IPS-NIHi7 (cell line): ENCODE results near the gene PLCB1.
"Not testable (repeated sequence)": the region's sequence is repeated elsewhere in the genome, so short reads cannot be mapped to it uniquely, and the experiment has no call there.

Experiments
- DNase-seq: peaks from one replicate; pipeline ENCODE4 v3.0.0; 2012; ENCODE audit warnings: mixed read lengths; ENCODE audit errors: extremely low spot score

PLCB1 gene

DNA sequence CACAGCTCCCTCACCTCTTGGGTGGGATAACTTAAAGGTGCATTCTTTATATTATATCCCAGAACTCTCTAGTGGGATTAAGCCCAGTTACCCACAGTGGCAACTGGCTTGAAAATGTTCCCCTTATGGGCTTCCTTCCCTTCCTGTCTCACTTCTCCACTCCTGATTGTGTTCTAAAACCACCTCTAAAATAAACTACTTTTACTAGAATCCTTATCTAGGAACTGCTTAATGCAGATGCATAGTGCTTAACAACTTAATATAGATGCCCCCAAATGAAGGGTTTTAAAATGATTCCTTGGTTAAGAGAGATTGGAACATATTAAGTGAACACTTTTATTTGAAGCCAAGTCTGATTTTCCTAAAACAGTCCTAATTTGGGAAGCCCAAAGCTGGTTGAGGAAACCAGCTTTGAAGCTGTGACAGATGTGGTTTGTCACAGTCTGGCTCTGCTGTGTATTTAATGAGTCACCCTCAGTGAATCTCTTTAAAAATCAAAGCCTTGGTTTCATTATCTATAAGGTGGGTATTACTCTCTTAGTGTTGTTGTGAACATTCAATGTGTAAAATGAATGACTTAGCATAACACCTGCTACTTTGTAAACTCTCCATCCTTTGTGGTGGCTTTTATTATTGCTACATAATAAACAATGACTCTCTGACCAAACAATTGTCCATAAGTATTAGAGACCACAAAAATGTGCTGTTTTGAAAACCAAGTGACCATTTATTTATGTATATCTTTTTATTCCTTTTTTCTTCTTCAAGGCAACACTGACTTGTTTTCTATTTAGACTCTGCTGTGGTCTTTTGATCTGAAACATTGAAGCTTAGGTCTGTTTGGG, 24.4 kb downstream of the PLCB1 start:
- DNase-seq: no peak

DNA sequence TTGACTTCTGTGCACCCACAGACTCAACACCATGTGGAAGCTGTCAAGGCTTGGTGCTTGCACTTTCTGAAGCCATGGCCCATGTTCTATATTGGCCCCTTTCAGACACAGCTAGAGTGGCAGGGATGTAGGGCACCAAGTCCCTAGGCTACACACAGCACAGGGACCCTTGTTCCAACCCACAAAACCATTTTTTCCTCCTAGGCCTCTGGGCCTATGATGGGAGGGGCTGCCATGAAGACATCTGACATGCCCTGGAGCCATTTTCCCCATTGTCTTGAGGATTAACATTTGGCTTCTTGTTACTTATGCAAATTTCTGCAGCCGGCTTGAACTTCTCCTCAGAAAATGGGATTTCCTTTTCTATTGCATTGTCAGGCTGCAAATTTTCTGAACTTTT, 27.2 kb downstream of the PLCB1 start:
- DNase-seq: not testable (repeated sequence)

DNA sequence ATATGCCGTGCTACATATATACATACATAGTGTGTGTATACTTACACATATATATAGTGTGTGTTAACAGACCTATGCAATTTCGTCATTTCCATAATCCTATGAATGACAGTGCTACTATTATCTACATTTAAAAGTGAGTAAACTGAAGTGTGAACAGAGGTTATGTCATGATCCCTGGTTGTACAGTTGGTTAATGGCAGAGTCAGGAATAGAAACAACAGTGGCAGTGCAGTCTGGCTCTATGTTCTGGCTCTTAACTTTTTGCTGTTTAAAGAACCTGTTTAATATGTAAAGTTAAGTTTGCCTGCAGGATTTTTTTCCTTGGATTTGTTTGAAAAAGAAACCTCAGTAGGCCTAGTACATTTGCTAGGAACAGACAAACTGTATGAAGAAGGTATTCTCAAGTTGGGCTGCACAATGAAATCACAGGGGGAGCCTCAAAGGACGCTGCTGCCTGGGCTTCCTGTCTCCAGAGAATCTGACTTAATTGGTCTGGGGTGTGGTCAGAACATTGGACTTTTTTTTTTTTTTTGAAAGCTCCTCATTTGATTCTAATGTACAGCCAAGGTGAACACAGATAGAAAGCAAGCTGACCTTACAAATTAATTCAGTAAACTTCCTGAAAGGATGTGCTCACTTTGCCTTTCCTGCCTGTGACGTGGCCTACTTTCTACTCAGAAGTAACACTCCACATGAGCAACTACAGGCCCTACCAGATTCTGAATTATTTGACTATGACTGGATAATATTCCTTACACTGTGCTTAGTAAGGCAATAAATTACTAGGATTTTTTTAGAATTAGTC, 29.4 kb downstream of the PLCB1 start:
- DNase-seq: no peak

DNA sequence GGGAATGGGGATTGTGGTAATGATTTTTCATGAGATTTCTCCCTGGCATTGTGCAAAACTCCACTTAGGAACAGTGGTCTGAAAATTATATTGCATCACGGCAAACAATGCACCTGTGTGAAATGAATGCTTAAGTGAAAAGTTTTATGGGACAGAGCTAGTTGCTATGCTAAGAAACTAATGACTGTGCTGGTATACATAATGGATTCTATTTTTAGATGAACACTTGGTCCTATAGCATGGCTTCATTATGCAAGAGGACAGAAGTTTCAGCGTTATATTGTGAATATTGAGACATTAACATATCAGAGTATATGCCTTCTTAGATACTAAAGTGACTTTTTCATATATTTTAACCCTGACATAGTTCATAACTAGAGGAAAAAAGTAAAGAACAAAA, 30.5 kb downstream of the PLCB1 start:
- DNase-seq: no peak

DNA sequence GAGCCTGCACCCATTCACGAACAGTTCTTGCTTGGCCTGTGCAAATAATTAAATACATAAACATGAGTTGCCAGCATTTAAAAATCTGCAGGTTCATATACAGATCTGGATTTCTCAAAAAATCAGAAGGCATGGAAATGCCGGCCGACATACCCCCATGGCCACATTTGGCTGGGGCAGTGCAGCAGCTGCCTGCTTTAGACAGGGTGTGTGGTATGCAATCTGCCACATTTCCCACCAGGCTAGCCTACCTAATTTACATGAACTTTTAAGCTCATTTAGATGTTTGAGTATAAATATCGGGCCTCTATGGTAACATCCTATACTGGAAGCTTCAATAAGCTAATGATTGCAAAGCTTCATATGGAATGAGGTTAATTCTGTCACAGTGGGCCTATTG, 31.5 kb downstream of the PLCB1 start:
- DNase-seq: no peak

DNA sequence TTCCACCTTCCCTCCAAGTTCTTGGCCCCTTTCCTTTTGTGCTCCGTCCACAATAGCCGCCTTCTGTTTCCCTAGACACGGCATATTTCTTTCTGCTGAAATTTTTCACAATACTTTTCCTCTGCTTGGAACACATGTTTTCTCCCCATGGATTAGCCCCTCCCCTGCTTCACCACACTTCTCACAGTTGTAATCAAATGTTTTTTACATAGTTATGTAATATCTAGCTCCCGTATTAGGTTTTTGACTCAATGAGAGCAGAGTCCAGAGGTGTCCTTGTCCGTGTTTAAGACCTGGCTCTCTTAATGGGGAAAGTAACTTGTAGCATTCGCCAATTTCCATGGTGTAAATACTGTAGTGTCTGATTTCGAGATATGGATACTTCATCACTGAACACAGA, 34.7 kb downstream of the PLCB1 start:
- no peak for DNase-seq

DNA sequence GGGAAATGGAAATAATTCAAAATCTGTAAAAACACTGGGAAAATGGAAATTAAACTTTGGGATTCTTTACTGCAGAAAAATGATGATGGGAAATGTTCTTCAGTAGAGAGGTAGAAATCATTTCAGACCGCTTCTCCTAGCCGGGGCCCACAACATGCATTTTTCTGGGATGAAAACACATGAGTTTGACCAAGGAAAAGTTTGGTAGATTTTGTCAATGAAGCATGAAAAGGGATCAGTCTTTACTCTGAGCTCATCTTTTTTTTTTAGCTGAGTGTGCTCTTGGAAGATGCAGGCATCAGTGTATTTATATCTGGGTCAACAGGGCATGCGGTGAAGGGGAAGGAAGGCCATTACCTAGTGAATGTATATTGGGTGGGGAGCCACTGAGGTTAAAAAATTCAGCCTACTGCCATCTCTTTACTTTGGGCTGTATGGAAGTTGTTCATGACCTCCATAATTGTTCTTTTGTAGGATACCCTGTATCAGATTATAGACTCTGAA, 36.8 kb downstream of the PLCB1 start:
- DNase-seq: no peak

DNA sequence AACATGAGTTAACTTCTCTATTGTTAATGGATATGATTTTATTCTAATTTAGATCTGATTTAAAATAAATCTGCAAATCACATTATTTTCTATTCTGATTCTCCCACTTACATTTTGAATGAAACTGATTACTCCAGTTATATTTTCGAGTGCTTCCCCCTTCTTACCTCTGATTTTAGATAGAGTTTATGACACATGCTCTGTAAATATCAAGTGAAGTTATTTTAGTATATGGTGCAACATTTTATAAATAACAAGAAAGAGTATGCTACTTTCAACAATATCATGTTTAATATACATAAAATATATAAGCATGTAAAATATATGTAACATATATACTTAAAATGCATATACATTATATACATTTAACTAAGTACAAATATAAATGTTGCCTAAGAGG, 38.9 kb downstream of the PLCB1 start:
- no peak for DNase-seq

DNA sequence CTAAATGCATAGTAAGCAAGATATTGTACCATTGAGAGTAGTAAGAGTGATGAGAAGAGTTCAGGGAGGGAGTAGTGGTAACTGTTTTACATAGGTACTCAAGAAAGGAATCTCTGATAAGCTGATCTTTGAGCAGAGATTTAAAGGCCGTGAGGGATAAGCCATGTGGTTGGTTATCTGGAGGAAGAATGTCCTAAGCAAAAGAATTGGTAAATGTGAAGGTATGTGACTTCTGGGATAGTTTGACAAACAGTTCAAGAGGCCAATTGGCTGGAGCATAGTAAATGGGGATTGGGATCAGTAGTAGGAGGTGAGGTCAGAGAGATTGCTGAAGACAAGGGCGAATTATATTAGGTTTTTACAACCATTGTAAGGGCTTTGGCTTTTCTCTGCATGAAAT, 40.1 kb downstream of the PLCB1 start:
- DNase-seq: no peak

DNA sequence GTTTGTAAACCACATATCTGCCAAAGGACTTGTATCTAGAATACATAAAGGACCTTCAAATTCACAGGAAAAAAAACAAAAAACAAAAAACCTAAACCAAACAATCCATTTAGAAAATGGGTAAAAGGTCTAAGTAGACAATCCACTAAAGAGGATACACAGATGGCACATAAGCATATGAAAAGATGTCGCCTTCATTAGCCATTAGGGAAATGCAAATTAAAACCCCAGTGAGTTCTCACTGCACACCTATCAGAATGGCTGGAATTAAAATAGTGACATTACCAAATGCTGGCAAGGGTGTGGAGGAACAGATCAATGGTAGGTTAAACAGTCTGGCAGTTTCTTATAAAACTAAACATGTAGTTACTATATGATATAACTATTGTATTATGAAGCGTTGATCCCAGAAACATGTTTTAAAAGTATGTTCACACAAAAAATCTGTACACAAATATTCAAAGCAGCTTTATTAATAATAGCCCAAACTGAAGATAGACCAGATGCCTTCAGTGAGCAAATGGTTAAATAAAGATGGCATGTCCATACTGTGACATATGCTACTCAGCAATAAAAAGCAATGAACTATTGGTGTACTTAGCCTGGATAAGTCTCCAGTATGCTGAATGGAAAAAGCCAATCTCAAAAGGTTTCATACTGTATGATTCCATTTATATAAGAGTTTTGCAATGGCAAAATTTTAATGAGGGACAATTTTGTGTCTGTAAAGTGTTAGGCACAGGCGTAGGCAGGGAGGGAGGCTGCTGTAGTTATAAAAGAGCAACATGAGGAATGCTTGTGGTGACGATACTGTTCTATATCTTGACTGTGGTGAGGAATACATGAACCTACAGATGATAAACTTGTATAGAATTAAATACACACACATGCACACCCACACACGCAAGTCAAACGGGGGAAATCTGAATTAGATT, 43.9 kb downstream of the PLCB1 start:
- no peak for DNase-seq

DNA sequence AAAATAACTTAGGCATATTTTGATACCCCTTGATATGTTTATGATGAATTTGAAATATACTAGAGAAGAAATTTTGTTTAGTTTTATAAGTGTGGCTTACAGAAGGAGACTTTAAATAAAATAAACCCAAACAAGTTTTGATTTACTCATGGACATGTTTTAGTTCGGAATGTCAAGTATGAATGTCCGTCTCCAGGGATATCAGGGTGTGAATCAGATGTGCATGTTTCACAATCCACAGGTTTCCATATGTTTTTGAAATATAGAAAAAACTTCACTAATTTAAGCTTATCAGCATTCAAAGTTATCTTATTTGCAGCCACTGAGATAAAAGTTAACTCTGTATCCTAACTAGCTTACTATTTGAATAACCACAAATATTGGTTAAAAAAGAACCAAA, 51.5 kb downstream of the PLCB1 start:
- no peak for DNase-seq

DNA sequence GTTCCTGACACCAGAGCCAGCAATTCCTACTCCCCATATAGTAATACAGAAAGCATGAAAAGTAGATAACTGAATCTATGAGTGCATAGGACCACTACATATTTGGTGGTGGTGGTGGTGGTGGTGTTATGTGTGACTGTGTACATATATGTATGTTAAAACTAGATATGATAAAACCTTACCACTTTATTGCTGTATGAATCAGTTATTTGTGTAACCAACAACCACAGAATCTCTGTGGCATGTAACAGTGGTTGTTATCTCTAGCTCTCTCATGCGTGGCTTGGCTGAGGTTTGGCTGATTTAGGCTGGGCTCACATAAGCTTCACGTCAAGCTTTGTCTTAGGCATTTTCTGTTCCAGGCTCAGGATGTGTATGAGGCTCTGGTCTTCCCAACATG, 55.7 kb downstream of the PLCB1 start:
- no peak for DNase-seq

DNA sequence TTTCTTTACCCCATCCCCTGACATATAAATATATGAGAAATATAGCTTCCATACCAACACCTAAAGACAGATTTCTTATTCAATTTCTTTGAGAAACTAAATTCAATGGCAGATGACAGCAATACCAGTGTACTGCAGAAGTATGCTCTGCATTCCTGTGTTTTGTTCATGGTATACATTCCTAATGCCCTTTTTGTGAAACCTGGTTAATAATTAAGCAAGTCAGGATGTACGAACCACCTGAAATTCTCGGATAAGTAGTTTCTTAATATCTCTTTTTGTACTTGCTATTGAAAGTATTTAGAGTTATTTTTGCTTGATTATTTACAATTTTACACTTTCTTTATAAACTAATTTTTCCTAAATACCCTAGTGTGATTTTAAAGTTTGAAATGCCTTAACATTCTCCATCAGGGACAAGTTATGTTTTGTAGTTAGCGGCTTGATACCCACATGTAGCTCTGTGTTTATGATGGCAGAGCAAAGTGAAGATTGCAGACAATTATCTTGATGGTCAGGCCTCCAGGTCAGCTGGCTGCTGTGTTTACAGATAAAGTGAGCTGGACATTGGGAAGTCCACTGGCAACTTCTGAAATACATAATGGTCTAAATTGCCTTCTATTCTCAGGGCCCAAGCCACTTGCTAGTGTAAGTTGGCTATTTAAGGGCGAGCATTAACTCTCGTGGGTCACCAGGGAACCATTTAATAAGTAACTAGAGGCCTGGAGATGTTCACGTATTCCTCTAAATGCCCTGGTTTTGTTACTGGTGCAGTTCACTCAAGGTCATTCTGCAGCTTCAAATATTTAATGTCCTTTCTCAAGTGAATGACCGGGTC, 58.2 kb downstream of the PLCB1 start:
- no peak for DNase-seq

DNA sequence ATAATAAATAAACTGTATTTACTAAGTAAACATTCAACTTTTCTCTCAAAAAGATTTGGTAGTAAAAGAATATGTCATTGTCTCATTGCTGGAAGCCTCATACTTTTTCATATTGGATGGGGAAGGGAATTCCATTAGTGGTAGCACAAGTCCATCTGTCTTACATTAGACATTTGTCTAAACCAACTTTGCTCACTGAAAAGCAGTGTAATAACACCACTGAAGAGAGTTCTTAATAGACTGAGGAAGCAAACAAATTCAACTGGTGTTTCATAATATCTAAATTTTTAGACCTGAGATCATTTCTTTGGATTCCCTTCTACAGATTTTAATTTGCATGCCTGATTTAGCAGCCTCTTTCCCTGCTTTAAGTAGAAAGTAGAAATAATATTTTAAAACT, 62.7 kb downstream of the PLCB1 start:
- DNase-seq: no peak

DNA sequence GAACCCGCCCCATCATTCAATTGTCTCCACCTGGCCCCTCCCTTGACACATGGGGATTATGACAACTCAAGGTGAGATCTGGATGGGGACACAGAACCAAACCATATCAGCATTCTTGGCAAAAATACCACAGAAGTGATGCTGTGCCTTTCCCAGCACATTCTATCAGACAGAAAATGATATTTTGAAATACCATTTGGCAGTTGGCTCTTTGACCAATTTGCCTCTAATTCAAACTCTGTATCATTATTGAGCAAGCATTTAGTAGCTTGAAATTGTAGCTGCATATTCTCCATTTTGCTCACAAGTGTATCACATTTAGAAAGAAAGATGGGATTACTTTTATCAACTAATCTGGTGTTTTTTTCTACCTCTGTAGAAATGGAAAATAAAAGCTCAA, 64.0 kb downstream of the PLCB1 start:
- no peak for DNase-seq

DNA sequence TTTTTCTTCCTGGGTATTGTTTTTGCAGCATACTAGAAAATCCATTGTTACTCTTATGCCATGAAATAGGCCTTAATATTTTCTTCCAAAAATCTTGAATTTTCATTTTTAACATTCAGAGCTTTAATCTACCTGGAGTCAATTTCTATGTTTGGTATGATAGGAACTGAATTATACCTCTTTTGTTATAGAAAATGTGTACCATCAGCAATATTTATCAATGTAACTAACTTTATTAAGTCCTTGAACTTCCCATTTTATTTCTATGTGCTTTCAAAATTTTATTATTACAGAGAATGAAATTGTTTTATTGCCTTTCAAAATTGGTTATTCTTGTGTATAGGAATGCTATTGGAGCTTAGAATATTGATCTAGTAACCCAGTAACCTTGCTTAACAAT, 68.2 kb downstream of the PLCB1 start:
- DNase-seq: no peak

DNA sequence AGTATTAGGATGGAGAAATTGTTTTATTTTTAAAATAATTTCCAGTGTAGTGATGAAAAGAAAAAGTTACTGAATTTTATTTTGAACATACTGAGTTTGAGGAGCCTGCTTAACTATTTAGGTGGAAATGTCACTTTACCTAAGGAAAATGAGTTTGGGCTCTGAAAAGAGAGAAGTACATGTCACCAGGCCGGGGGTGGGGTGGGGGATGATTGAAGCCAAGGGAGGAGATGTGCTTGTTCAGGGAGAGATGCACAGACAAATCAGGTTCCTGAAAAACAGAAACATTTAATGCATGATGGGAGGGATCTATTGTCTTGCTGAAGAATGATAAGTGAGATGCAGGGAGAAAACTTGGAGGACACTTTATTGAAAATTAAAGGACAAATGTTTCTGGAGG, 71.3 kb downstream of the PLCB1 start:
- DNase-seq: no peak

DNA sequence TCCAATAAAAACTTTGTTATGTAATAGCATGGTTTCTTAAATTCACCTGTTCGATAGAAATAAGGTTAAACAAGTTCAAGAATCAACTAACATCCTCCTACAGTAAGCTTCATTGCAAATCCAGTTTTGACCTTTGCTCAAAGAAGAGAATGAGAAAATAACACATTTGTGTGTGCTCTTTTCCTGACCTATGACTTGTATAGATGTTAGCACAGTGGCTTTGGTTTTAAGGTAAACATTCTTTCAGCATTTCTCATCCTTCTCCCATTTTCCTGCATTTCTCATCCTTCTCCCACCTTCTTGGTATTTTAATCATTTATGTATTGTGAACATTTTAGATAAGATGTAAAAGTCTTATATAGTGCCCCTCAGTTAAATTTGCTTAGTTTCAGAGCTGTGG, 73.9 kb downstream of the PLCB1 start:
- no peak for DNase-seq

DNA sequence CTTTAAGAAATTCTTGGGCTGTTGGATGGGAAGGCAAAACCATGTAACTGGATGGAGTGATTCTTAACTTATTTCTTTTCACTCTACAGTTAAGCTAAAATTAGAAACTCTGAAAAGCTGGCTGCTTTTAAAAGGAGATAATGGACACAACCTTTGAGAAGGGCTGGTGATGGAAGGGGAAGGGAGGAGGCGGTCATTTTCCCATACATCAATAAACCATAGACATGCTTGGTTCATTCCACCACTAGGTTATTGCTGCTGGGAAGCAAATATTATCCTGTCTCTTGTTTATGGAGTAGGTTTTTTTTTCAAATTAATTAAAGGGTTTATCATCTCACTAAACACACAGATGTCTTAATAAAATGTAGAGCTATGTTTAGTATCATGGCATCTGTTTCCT, 76.2 kb downstream of the PLCB1 start:
- DNase-seq: no peak

DNA sequence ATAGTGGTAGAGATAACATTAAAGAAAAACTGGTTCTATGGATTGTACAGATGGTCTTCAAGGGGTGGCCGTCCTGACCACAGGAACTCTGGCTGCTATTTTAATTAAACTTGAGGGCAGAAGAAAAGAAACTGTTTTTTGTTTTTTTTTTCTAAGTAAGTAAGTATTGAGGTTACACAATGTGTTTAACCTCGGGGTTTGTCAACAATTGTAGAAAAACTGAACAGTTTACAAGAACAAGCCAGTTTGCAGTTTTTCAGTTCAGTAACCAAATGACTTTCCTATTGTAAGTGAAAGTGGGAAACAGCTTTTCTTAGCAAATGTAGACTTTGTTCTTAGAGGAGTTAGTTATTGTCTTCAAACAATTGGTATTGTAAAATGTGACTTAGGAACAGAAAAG, 77.0 kb downstream of the PLCB1 start:
- DNase-seq: no peak

DNA sequence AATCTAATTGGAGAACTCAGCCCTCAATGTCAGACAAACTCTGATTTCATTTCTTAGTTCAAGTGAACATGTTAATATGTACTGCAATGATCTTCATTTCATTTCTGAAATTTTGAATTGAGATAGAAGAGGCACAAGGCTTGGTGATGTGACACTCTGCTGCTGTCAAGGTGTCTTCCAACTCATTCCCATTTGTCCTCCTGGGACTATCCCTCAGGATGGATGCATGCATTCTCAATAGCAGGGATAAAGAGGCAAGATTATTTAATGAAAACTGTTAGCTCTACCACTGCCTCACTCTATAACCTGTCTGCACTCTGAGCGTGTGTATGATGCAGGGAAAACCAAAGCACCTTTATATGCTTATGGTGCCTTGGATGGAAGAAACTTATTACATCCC, 78.7 kb downstream of the PLCB1 start:
- no peak for DNase-seq
